ENCODE data around the gene POU3F1.

DNA sequence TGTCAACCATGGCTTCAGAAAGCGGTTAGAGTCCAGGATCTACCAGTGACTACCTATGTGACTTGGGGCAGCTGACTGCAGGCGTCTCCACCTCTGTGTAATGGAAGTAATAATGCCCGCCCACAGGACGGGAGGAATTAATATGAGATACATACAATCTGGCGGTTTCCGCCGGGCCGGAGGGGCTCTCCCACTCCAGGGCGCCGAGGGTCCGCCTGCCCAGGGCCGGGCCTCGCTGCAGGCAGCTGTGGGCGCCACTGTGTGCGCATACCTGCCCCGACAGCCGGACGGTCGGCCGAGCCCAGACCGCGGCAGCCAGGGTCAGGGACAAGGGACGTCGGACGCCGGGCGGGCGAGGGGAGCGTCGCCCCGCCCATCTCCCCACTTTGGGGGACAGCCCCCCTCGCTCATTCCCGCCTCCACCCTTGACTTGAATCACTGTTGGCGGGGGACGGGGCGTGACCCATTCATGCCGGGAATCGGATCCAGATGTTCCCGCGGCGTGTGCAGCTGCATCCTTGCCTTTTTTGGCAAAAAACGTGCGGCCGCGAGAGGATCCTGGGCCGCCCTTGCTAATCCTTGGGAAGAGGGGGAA is 50.7 kb downstream of the POU3F1 start:
- TF ChIP-seq TAF1 (IDR thresholded peaks at IDR 0.05; ENCODE audit: low read depth, low read length) (no peak), POLR2A (IDR thresholded peaks at IDR 0.05; ENCODE audit: low read depth, low read length) (no peak), POLR2AphosphoS5 (IDR thresholded peaks at IDR 0.05; ENCODE audit: low read depth, low read length) (no peak), SPI1 (IDR thresholded peaks at IDR 0.05; ENCODE audit: low read depth, low read length) (no peak), PAX5 (IDR thresholded peaks at IDR 0.05; ENCODE audit: insufficient read depth, low read length, severe bottlenecking) (no peak)
